ENCODE results near the gene STAT1.
"Not testable (repeated sequence)": the region's sequence is repeated elsewhere in the genome, so short reads cannot be mapped to it uniquely, and the experiment has no call there.

- not testable (repeated sequence) for TF ChIP-seq POLR2A, CTCF (IDR thresholded peaks at IDR 0.05)
These were observed 18.7 kb downstream of the STAT1 start for GRCh38 chr2:190995315-190995714.
